Measurements from ENCODE around the gene ABI3BP.

ABI3BP gene

DNA sequence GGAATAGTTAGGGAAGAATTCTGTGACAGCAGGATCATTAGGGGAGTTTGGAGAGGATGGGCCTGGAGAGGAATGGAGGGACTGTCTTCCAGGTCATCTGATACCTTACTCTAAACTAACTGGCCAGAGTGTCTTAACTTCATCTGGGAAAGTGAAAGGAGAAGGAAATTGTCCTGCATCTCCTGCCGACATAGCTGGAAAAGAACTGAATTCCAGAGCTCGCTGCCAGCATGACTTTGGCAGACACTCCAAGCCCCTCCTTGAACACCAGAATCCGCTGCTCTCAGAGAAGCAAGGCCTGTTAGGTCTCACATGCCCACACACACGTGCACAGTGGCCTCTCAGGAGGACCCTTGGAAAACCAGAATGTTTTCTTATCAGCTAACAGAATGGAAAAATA lies 10.5 kb downstream of the ABI3BP start:
- TF ChIP-seq, protein P1, sequence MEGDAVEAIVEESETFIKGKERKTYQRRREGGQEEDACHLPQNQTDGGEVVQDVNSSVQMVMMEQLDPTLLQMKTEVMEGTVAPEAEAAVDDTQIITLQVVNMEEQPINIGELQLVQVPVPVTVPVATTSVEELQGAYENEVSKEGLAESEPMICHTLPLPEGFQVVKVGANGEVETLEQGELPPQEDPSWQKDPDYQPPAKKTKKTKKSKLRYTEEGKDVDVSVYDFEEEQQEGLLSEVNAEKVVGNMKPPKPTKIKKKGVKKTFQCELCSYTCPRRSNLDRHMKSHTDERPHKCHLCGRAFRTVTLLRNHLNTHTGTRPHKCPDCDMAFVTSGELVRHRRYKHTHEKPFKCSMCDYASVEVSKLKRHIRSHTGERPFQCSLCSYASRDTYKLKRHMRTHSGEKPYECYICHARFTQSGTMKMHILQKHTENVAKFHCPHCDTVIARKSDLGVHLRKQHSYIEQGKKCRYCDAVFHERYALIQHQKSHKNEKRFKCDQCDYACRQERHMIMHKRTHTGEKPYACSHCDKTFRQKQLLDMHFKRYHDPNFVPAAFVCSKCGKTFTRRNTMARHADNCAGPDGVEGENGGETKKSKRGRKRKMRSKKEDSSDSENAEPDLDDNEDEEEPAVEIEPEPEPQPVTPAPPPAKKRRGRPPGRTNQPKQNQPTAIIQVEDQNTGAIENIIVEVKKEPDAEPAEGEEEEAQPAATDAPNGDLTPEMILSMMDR (IDR thresholded peaks at IDR 0.05; ENCODE audit: low read depth, low read length) = no peak
- H3K4me3 ChIP-seq (ENCODE audit: low read depth, low read length) = no peak overlapping the region

DNA sequence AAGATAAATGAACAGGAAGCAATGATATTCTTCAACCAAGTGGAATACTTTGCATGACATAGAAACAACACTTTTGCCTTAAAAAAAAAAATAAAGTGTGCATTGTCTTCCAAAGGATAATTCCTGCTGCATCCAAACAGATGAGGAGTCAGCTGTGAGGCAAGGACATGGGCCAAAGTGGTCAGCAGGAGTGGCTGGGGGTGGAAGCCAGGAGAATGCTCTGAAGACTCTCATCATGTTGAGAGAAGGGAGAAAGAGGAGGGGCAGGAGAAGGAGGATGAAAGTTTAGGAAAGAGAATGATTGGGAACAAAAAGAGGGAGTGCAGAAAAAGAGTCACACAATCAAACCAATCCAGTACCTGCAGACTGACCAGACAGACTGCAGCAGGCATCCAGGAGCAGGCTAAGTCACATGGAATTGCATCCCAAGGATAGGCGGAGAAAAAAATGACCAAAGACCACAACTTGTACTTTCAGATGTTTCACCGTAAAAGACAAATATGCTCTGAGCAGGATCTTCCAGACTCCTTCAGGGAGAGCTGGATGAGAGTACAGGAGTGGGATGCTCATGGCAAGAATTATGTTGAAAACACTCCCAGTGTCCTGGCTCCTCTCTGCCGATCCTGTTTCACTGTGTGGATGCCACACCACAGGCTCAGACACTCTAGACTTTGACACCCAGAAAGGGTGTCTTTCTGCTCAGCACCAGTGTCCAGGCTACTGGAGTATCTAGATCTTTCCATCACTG lies 11.9 kb downstream of the ABI3BP start:
- TF ChIP-seq, protein P1 (IDR thresholded peaks at IDR 0.05; ENCODE audit: low read depth, low read length) = no peak

DNA sequence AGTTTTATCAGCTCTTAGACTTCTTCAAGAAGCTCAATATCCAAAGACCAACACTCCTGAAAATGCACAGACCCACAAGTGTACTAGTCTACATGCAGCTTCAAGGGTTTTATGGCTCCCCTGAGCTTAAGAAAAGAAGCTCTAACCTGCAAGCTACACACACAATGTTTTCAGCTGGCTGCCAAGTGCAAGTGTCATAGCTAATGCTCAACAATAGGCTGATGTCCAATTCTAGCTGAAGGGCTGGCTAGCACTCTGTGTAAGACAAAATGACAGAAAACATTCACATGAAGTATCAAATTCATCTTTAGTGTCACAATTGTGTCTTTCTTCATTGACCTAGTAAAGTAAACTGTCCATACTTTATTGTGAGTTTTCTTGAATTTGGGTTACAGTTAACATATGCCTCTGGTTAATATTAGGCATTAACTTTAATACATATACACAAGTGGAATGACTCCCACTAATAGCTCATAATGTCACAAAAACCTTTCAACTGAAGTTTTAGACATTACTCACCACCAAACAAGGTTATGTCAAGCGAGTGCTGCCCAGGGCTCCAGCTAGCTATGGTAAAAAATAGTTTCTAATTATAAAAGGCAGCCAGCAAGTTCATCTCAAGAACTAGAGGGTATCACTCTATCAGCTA lies 15.1 kb downstream of the ABI3BP start:
- TF ChIP-seq, protein P1 (IDR thresholded peaks at IDR 0.05; ENCODE audit: low read depth, low read length) = no peak
- H3K4me3 ChIP-seq (ENCODE audit: low read depth, low read length) = no peak overlapping the region

More for the DNA sequence above, 11.9 kb downstream of the ABI3BP start:
- H3K4me3 ChIP-seq (ENCODE audit: low read depth, low read length) = no peak overlapping the region

DNA sequence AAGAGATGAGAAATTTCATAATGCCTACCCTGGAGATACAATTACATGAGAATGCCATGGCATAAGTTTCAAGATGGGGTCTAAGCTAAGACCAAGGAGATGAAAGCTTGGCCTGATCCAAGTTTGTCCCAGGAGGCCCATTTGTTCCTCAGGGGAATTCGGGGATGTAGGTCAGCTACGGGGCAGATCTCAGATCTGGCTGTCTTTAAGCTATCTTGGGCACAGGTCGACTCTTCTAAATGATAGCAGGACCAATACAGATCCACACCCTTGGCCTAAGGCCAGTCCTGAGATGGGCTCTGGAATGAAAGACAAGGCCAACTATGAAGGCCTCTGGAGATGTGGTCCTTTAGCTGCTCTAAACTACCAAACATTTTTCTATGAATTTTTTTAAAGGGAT lies 16.6 kb downstream of the ABI3BP start:
- TF ChIP-seq, protein P1 (IDR thresholded peaks at IDR 0.05; ENCODE audit: low read depth, low read length) = no peak
- no peak overlapping the region for H3K4me3 ChIP-seq (ENCODE audit: low read depth, low read length)

DNA sequence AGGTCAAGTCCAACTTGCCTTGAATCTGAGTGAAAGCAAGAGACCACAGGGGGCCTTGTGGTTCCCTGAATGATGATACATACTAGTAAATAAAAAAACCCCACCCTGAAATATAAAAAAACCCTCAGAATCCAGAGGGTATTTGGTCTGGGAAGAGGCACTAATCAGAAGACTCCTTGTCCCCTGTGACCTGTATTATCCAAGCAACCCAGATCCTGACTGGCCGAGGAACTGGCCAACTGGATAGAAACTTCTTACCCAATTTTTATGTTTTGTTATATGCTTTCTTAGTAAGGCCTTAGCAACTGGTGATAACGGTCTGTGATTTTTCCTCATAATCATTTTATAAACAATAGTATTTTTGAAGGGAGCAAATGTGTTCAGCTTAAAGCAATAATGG lies 17.5 kb downstream of the ABI3BP start:
- TF ChIP-seq, protein P1 (IDR thresholded peaks at IDR 0.05; ENCODE audit: low read depth, low read length) = no peak
- no peak overlapping the region for H3K4me3 ChIP-seq (ENCODE audit: low read depth, low read length)

DNA sequence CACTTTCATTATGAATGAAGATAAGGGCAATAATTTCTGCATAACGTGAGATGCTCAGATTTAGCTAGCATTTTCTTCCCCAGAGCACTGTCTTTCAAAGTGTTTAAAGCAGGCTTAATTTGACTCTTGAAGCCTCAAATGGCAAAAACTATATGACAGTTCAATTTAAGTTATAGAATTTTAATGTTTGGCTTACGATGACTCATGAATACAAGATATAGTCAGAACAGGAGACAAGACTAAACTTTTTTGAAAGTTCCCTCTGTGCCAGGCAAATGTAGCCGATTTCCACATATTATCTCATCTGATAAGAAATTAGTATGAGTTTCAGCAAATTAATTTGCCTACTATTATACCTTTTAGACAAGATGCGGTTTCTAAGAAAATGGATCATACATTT lies 19.6 kb downstream of the ABI3BP start:
- no peak overlapping the region for H3K4me3 ChIP-seq (ENCODE audit: low read depth, low read length)
- TF ChIP-seq, protein P1 (IDR thresholded peaks at IDR 0.05; ENCODE audit: low read depth, low read length) = no peak

DNA sequence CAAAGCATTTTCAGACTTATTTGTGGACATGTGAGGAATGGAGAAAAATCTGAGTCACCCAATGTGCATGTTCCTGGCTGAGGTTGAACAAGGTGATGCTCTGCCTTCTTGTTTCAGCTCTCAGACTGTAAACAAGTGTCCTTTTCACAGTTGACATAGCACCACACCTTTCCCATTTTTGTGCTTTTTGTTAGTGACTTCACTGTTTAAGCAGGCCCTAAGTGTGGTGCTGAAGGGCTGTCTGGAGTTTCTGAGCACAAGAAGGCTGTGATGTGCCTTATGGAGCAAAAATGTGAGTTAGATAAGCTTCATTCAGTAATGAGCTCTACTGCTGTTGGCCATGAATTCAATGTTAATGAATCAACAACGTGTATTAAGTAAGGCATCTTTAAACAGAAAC lies 20.4 kb downstream of the ABI3BP start:
- H3K4me3 ChIP-seq (ENCODE audit: low read depth, low read length) = no peak overlapping the region
- TF ChIP-seq, protein P1 (IDR thresholded peaks at IDR 0.05; ENCODE audit: low read depth, low read length) = no peak

Data from WI38 (cell line).